NOMO-1 (cell line): ENCODE measurements around the gene OR11L1.

Source experiments
- DNase-seq, 2 experiments: peaks; one replicate each; lab custom pipeline; 2025; ENCODE audit not compliant: unreplicated experiment in 2 of 2; lab: John Stamatoyannopoulos, UW

Gene OR11L1

GRCh38 chr1:247841796-247842195, at the start of gene OR11L1:
Gene OR11L1 (minus strand): TSS chr1:247841896. CDS start chr1:247841896, 0 bp downstream.
- DNase-seq: no peak

- no peak for DNase-seq
Observed at GRCh38 chr1:247884797-247885413, 43.2 kb upstream of the OR11L1 start.

GRCh38 chr1:247883346-247883745, 41.6 kb upstream of the OR11L1 start:
- DNase-seq: no peak

- DNase-seq: no peak
Observed at GRCh38 chr1:247865416-247865815, 23.7 kb upstream of the OR11L1 start.

GRCh38 chr1:247864644-247865043, 22.9 kb upstream of the OR11L1 start:
- no peak for DNase-seq

- no peak for DNase-seq
Observed at GRCh38 chr1:247862756-247863155, 21.1 kb upstream of the OR11L1 start.

GRCh38 chr1:247857985-247858619, 16.4 kb upstream of the OR11L1 start:
- no peak for DNase-seq

- DNase-seq: no peak
Observed at GRCh38 chr1:247857069-247857984, 15.6 kb upstream of the OR11L1 start, which contains the start of gene TRIM58. Gene TRIM58 (plus strand): TSS chr1:247857187. CDS start chr1:247857247, 60 bp downstream.

- DNase-seq: no peak
Observed at GRCh38 chr1:247855911-247856310, 14.2 kb upstream of the OR11L1 start.

GRCh38 chr1:247854899-247855545, 13.3 kb upstream of the OR11L1 start:
- no peak for DNase-seq

GRCh38 chr1:247849616-247850015, 7.9 kb upstream of the OR11L1 start:
- DNase-seq: no peak

- DNase-seq: no peak
Observed at GRCh38 chr1:247848346-247848745, 6.7 kb upstream of the OR11L1 start.

GRCh38 chr1:247845693-247846017, 4.0 kb upstream of the OR11L1 start:
- DNase-seq: no peak

- no peak for DNase-seq
Observed at GRCh38 chr1:247845011-247845692, 3.5 kb upstream of the OR11L1 start.

- no peak for DNase-seq
Observed at GRCh38 chr1:247843411-247843810, 1.7 kb upstream of the OR11L1 start.

- no peak for DNase-seq
Observed at GRCh38 chr1:247840818-247841217, 878 bp downstream of the OR11L1 start.

- no peak for DNase-seq
Observed at GRCh38 chr1:247833601-247834000, 8.1 kb downstream of the OR11L1 start.

GRCh38 chr1:247829656-247830055, 12.0 kb downstream of the OR11L1 start:
- no peak for DNase-seq

GRCh38 chr1:247825362-247825761, 16.3 kb downstream of the OR11L1 start:
- peak; percentile 15 to 17 for DNase-seq

GRCh38 chr1:247824023-247824422, 17.7 kb downstream of the OR11L1 start, which contains the start of gene OR14A16:
Gene OR14A16 (minus strand): TSS chr1:247824119. CDS start chr1:247815729, 8,390 bp downstream.
- no peak for DNase-seq
